Measurements from ENCODE around the gene BDNF.
"Not testable (repeated sequence)": the region's sequence is repeated elsewhere in the genome, so short reads cannot be mapped to it uniquely, and the experiment has no call there.

The BDNF gene

DNA sequence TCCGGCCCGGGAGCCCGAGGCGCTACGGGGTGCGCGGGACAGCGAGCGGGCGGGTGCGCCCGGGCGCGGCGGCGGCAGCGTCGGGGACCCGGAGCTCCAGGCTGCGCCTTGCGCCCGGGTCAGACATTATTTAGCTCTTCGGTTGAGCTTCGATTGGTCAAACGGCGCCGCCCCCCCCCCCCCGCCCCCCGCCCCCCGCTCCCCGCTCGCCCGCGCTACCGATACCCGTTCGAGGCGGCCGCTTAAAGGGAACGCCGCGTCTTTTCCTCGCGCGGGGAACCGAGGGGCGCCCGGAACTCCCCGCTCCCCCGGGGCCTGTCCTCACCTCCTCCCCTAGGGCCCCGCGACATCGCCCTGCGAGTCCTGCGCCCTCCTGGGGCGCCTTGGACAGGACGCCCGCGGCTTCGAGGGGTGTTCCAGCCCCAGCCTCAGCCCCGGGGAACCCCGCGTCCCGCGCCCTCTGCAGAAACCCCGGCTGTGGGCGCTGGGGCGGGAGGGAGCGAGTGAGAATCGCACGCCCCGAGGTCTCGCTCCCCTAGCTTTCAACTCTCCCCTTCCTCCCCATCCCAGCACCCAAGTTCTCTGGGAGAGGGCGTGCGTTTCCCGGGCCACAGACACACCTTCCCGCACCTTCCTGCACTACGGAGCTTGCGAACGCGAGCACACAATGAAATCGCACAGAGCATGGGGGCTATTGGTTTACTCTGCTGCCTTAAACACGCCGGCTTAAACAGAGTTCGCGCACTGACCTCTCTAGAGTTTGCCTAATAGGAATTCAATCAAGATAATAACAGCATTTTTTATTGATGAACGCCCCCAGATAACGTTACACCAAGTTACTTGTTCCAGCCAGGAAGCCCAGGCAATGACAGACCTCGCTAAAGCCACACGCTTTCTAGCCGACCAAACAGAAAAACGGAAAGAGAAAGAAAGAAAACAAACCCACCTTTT is at the start of gene BDNF:
BDNF (minus strand) TSS at position 105 of the 951 bp plus-strand sequence. CDS start 41,891 bp downstream, outside the sequence.
- DNase-seq, result no peak

DNA sequence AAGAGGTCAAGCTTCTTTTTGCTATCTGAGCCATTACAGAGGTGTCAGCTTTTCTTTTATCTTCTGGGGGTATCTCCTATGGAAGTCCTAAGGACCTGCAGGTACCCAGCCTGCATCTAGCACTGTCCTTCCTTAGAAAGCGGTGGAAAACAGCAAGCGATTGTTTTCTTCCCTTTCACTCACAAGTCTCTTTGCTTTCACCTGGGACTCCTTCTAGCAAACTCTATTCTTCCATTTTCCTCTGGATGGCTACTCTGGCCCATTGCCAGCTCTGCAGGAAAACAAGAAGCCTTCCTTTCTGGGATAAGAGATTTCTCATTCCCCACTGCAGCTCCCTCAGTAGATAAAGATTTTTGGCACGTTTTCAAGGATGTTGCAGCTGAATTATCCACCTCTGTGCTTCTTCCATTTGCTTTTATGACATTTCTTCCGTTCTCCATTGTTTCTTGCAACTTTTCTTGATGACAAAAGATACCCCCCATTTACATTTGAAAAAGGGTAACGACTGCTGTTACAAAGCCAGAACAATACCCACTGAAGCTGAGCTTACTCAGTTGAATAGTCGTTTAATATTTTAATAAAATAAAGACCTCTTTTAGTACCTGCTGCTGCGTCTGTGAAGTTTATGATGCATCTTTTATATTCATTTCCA is 40.2 kb upstream of the BDNF start:
- no peak for DNase-seq

DNA sequence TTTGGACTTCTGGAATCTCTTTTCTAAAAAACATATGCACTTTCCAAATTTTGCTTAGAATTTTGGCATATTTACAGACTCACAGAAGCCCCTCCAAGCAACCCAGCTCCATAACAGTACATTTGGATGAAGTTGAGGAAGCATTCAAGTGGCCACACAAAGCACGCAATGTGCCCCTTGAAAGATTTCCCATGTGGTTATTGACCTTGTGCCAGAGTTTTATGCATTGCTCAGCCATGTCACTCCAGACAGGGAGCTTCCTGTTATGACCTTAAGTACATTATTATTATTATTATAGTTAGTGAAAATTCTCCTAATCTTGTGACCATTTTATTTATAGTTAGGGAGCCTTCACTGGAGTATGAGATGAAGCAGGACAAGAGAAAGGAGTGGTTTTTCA is 35.0 kb upstream of the BDNF start:
- DNase-seq, result no peak

DNA sequence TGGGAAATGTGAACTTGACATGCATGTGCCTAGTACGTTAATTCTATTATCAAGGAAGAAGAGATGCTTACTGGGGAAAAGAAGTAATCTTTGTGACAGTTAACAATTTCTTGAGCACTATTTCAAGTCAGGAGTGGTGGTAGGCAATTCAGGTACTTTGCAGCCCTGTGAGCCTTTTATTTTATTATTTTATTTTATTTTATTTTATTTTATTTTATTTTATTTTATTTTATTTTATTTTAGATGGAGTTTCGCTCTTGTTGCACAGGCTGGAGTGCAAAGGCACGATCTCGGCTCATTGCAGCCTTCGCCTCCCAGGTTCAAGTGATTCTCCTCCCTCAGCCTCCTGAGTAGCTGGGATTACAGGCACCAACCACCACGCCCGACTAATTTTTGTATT is 31.5 kb upstream of the BDNF start:
- DNase-seq, result not testable (repeated sequence)

DNA sequence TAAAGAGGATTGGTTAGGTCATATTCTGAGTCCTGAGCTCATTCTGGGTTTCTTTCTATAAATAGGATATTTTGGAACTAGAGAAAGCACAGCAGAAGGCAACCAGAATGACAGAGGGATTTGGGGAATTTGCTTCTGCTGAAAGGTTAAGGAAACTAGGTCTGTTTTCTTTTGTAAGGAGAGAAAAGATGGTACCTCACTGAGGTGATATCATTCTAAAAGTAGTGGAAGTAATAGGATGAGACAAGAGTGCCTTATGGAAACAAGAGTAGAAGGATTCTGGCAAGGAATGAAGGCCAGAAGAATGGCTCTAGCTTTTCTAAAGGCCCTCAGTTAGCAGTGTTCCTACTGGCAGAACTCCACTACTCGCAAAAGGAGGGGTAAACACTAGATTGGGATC is 26.7 kb upstream of the BDNF start:
- DNase-seq, result no peak

DNA sequence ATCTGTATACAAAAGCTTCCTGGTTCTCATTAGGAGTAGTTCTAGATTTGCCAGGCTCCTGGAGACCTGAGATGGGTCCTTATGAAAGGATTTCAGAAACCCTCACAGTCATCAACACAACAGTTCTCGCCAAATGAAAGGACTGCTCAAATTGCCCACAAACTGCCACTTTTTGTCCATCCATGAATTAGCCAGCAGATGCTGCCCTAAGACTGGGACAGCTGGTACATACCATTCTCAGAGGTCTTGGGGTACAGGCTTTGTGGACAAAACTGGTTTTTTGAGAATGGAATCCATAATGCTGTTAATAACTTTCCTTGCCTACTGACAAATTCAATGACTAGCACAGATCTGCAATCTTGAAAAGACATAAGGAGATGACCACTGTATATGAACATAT is 23.4 kb upstream of the BDNF start:
- DNase-seq, result no peak

DNA sequence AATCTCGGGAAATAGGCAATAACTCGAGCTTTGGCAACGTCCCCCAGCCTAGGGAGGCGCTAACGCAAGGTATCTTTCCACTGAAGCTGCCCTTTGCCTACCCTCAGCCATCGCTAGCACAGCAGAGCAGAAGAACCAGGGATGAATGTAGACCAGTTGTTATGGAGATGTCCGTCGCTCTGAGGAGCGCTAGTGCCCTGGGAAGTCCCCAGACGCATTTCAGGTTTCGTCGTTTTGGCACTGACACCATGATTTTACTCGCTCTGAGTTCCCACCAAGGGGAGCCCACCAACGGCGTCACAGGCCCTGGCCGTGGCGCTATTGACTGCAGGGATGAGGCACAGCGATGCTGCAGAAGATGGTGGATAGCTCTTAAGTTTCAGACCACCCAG is 22.7 kb upstream of the BDNF start:
- DNase-seq, result no peak

DNA sequence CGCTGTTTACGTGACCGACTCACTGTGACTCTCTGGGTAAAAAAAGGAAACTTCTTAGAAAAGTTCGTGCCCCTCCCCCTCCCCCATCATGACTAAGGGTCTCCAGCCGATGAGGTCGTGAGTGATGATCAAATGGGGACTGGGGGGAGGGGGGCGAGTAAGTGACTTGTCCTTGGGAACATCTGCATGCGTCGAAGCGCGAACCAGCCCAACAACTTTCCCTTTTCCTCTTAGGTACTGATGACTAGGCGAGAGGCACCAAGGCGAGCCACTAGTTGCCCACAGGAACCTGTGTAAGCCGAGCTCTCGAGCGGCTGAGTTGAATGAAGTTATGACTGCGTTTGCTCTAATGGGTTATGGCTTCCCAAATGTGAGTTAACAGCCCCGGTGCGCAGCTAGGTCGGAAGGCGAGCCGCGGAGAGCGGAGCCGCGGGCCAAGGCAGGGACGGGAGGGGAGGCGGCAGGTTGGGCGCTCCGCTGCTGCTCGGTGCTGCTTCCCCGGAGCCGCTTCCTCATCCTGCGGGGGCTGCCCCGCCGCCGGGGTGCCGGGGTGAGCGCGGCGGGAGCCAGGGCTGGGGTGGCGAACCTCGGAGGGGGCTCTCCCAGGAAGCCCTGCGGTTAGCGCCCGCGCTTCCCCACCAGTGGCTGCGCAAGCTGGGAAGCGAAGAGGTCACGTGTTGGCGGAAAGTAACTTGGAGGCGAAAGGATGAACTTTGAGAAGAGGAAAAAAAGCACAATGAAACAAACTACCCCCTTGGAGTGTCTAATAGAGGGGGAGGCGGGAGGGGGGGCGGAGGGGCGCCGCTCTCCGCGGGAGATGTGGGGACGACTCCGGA is 22.1 kb upstream of the BDNF start:
- no peak for DNase-seq

DNA sequence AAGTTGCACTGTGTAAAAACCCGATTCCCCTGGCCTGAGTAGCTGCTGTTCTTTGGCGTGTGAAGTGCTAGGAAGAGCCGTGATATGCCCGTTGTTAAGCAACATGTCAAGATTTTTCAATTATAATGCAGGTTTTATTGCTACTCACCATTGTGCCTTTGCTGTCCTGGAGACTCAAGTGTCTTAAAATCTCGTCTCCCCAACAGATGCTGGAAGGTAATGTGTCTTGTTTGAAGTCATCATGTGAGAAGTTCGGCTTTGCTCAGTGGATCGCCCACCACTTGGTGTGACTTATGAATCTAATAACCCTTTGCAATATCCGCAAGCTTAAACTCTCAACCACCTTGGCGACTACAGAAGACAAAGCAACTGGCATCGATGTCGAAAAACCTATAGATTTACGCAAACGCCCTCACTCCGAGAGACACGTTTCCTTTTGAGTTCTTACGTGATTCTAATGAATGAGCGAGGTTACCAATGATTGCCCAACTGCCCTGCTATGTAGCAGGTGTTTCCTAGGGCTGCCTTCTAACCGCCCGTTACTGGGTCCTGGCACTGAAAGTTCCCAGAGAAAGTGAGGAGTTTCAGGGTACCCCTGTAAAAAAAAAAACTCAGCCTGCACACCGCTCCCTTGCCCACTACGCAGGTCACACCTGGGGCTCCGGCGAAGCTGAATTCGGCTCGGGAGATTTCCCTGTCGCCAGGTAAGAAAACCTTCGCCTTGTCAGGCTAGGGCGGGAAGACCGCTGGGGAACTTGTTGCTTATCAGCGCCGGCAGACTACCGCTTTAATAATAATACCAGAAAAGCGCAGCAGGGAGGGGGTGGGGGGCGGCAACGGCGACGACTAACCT is 21.2 kb upstream of the BDNF start:
- no peak for DNase-seq

DNA sequence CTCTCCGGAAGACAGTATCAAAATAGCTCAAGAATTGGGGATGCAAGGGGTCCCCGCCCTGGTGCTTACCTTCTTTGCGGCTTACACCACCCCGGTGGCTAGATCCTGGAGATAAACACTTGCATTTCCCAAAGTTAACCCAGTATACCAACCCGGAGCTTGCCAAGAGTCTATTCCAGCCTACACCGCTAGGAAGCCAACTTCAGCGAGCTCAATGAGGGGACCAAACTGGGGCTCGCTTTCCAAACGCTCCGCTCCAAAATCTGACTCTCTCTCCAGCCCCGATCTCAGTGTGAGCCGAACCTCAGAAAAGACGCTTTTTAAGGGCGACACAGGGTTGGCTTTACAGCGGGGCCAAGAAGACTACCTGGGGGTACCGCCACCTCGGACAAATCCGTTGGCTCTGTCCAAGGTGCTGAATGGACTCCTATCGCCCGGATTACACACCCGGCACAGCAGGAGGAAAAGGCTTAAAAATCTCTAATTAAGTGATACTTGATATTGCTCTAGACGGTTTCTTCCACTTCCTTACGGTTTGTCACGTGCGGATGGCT is 20.1 kb upstream of the BDNF start:
- DNase-seq, result no peak

DNA sequence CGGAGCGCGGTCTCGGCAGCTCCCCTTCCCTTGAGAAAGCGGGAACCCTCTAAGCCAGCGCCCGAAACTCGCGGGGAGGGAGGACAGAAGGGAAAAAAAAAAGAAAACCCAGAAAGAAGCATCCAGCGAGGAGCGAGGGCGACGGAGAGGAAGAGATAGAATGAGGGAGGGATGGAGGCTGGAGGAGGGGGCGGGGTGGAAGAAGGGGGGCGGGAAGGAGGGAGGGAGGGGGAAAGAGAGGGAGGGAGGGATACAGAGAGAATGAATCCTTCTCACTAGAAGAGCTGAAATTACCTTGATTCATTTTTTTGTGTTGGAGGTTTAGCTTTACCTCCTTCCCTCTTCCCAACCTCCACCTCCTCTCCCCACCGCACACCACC is 19.3 kb upstream of the BDNF start:
- DNase-seq, result no peak

DNA sequence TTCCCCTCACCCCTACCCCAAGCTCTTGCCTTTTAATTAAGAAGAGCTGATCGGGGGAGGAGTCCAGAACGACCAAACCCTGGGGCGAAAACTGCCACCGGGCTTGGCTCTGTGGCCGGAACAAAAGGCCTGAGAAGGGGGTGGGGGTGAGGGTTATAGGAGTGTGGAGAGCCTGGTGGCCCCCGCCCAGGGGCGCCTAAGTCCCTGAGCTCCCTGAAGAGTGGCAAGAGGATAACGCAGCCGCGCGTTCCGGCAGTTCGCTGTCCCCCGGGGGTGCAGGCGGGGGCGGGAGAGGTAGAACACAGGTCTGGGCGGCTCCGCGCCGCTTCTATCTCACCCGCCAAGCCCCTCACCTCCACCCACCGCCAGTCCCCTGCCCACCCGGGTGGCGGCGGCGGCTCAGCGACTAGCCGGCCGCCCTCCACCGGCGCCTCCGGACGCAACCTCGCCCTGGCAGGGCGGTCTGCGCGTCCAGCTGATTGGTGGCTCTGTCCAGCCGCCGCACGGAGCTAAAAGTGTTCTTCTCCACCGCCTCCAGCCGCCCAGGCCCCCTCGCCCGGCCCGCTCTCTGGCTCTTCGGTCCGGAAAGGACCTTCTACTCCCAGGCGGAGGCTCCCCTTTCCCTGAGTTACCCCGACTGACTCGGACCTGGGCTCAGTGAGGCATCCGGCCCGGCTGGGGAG is 18.7 kb upstream of the BDNF start:
- no peak for DNase-seq

DNA sequence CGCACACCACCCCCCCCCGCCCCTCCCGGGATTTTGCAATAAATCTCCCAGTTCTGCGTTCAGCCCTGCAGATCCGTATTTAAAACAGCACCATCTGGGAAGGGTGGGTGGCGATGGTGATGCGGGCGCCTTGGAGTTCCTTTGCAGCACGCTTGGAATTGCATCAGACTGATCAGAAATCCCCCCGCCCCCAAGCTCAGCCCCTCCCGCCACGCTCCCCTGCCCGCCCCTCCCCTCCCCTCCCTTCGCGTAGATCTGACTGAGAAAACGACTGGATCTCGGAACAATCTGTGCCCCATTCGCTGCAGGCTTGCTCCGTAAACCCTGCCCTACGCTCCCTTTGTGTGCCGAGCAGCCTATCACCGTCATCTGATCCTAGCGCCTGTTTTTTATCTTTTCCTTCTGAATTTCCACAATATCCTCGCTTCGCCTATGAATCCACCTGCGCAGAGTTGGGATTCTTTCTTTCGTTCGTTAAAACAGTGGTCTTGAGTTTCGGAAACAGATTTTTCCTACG is 18.1 kb upstream of the BDNF start:
- no peak for DNase-seq

DNA sequence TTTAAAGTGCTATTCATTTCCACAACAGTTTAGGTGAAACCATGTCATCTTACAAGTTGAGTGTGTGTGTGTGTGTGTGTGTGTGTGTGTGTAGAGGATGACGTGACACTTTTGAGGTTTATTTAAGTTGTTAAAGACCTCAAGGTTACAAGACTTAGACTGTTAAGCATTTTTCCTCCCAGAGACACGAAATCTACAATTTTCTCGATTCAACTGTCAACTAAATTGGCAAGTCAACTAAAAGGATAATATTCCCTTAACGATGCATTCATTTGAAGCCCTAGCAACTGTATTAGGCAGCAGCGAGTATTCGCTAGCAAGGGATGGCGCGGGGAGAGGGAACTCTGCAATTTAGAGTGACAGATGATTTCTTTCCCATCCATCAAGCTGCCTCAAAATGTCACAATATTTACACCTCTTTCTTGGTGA is 17.6 kb upstream of the BDNF start:
- no peak for DNase-seq

DNA sequence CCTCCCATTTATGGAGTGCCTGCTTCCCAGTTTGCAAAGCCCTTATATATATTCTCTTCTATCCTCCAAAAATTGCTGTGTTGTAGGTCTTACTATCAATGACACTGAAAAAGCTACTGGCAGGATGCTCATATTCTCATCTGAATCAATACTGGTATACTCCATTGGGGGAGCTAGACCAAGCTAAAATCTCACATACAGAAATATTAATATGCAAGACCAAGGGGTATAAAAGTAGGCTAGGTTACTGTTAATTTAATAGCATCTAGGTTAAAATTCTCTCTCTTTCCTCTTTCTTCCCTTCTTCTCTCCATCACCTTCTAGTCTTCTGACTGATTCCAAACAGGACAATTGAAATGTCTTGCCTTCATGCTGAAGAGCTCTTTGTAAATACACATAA is 17.1 kb upstream of the BDNF start:
- DNase-seq, result no peak

DNA sequence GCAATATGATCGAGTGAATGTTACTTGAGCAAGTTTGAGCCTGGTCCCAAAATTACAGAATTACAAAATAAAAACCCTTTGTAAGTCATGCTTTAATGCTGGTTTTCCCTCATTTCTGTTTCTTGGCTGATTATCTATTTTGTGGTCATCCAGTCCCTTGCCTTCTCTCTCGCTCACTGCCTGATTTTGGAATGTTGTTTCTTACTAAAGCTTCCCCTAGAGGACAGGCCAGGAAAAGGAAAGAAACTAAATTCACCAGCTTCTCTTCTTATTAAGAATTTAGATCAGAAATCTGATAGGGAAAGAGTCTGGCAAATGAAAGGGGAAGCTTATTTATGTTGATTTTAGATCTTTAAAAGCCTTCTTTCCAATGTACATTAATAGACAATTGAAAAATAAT is 16.6 kb upstream of the BDNF start:
- DNase-seq, result no peak

DNA sequence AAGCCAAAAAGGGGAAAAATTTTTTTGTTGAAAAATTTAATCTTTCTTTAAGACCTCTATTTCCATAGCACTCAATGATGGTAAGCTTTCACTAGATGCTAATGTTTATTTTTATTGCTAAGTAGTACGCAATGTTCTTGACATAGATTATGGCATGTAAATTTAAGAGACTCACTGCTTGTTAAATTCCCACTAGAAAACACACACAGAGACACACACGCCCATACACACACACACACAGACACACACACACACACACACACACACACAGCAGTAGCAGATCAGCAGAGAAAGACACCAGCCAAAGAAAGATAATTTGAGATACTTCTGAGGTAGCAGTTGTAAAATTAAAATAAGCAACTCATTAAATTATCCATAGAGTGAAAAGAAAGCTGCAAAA is 16.0 kb upstream of the BDNF start:
- no peak for DNase-seq

DNA sequence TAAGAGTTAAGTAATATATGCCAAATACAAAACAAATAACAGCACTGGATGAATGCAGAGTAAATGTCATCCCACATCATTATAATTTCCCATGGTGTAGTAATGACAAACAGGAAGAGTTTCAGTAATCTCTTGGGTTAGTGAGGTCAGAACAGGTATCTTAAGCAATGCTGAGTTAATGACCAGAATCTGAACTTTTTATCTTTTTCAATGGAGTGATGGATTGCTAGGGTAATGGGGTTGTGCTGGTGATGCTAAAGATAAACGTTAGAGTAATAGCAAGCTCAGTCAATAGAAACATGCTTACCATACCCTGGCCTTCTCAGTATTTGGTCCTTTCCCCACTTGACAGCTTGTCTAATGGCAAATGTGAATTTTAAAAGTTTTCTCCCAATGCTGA is 11.5 kb upstream of the BDNF start:
- DNase-seq, result no peak

DNA sequence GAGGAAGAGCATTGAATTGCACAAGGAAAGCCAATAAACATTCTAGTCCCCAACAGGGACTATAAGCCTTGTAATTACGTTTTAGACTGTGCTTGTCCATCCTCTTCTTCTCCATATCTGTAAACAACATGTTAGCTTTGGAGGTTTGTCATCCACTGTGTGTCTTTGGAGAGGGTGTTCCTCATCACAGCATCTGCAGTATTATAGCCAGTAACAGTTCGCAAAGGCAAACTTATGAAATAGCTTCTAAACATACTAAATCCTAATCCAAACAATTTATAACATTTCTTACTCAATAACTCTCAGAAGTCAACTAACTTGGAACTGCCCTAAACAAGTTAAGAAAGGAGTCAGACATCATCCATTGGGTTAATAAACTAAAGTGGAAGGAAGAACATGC is 10.3 kb upstream of the BDNF start:
- DNase-seq, result no peak

DNA sequence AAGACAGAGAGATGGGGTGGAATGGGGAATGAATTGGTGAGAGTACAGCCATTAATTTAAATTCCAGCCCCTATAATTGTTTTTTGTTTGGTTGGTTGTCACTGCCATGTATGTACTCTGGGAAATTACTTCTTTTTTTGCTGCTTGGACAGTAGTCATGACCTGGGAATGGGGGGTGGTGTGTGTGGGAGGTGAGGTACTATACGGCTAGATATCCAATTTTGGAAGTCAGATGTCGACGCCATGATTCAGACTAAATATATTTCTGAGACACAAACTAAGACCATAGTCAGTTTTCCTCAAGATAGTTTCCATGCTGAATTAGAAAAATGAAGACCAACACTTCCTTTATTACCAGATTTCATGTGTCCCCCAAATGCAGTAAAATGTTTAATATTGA is 7.4 kb upstream of the BDNF start:
- DNase-seq, result no peak
